ENCODE data around the gene MMAB. TPM values are rescaled to one million over a fixed set of nuclear protein-coding genes. Genes with fewer than 3 reads are reported as not detected.
"Not testable (repeated sequence)": the region's sequence is repeated elsewhere in the genome, so short reads cannot be mapped to it uniquely, and the experiment has no call there.

Gene MMAB
- total RNA-seq, 2 donors from 2014 or later, result 12.5 to 29.7 TPM

- Histone ChIP-seq H3K27ac (no peak overlapping the region), H3K4me3 (no peak overlapping the region), H3K36me3 (replicated peaks in 1 of 2; ENCODE audit: insufficient read depth in 1 of 2, low read depth in 2 of 2) (no peaks in the 10 kb centered on the region), H3K9me3 (no peaks in the 10 kb centered on the region), H3K4me1 (peaks cover 9% of the 10 kb centered on the region), H3K27me3 (no peaks in the 10 kb centered on the region)
- no peak for DNase-seq
- no peak for TF ChIP-seq POLR2A (IDR thresholded peaks at IDR 0.05)
- TF ChIP-seq, protein P1, sequence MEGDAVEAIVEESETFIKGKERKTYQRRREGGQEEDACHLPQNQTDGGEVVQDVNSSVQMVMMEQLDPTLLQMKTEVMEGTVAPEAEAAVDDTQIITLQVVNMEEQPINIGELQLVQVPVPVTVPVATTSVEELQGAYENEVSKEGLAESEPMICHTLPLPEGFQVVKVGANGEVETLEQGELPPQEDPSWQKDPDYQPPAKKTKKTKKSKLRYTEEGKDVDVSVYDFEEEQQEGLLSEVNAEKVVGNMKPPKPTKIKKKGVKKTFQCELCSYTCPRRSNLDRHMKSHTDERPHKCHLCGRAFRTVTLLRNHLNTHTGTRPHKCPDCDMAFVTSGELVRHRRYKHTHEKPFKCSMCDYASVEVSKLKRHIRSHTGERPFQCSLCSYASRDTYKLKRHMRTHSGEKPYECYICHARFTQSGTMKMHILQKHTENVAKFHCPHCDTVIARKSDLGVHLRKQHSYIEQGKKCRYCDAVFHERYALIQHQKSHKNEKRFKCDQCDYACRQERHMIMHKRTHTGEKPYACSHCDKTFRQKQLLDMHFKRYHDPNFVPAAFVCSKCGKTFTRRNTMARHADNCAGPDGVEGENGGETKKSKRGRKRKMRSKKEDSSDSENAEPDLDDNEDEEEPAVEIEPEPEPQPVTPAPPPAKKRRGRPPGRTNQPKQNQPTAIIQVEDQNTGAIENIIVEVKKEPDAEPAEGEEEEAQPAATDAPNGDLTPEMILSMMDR (IDR thresholded peaks at IDR 0.05), result no peak
- intact Hi-C loops (cut with DNase I), result no loop called here
- WGBS, 2 donors, result 63 to 74% methylated on average over 5 of the region's 5 CpGs
- no peak for ATAC-seq
Measured at GRCh38 chr12:109605016-109605415, 31.7 kb upstream of the MMAB start.

- ATAC-seq (no peak), DNase-seq (no peak)
- peaks cover 16% of the 10 kb centered on the region for H3K4me1 ChIP-seq
- 85 to 100% methylated on average over 3 of the region's 3 CpGs for WGBS, 2 donors
- no peaks in the 10 kb centered on the region for H3K9me3 ChIP-seq
- H3K4me3 ChIP-seq, result no peak overlapping the region
- intact Hi-C loops (cut with DNase I), result no loop called here
- H3K36me3 ChIP-seq (replicated peaks in 1 of 2; ENCODE audit: insufficient read depth in 1 of 2, low read depth in 2 of 2), result no peaks in the 10 kb centered on the region
- H3K27ac ChIP-seq, result no peak overlapping the region
- no peaks in the 10 kb centered on the region for H3K27me3 ChIP-seq
- TF ChIP-seq, protein P1 (IDR thresholded peaks at IDR 0.05), result no peak
- TF ChIP-seq POLR2A (IDR thresholded peaks at IDR 0.05), result no peak
Measured at GRCh38 chr12:109604132-109604585, 30.9 kb upstream of the MMAB start.

DNA sequence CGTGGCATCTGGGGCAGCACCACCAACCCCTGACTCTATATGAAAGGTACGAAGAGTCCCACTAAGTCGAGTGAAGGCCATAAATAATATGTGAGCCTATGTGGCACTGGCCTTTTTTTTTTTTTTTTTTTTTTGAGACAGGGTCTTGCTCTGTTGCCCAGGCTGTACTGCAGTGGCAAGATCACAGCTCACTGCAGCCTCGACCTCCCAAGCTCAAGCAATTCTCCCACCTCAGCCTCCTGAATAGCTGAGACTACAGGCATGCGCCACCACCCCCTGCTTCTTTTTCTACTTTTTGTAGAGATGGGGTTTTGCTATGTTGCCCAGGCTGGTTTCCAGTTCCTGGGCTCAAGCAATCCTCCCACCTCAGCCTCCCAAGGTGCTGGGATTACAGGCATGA lies 28.8 kb upstream of the MMAB start:
- H3K27ac ChIP-seq; H3K36me3 ChIP-seq (replicated peaks in 1 of 2; ENCODE audit: insufficient read depth in 1 of 2, low read depth in 2 of 2); H3K27me3 ChIP-seq; H3K4me3 ChIP-seq; ATAC-seq; intact Hi-C loops (cut with DNase I); DNase-seq; H3K9me3 ChIP-seq: not testable (repeated sequence)
- peaks cover 27% of the 10 kb centered on the region for H3K4me1 ChIP-seq
- WGBS, 2 donors, result 79 to 93% methylated on average over 5 of the region's 5 CpGs

DNA sequence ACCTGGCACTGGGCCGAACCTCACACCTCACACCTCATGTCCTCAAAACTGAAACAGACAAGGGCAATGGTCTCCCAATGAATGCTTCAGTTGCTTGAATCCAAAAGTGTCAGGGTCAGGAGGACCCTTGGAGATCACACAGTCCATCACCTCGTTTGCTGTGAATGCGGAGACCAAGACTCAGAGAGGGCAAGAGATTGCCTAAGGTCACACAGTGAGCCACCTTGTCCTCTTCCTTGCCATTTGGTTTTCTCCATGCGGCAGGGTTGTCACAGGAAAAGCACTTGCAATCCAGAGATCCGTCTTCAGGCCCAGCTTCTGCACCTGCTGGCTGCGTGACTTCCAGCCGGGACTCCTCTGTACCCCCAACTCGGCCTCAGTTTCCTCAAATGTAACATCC lies 28.3 kb upstream of the MMAB start:
- Histone ChIP-seq H3K4me1 (peaks cover 25% of the 10 kb centered on the region), H3K27ac (no peak overlapping the region), H3K4me3 (no peak overlapping the region), H3K27me3 (no peaks in the 10 kb centered on the region), H3K36me3 (replicated peaks in 1 of 2; ENCODE audit: insufficient read depth in 1 of 2, low read depth in 2 of 2) (no peaks in the 10 kb centered on the region), H3K9me3 (no peaks in the 10 kb centered on the region)
- no peak for DNase-seq
- WGBS, 2 donors, result 81 to 90% methylated on average over 8 of the region's 8 CpGs
- TF ChIP-seq, protein P1 (IDR thresholded peaks at IDR 0.05), result no peak
- no peak for TF ChIP-seq POLR2A (IDR thresholded peaks at IDR 0.05)
- ATAC-seq, result no peak
- intact Hi-C loops (cut with DNase I), result no loop called here

DNA sequence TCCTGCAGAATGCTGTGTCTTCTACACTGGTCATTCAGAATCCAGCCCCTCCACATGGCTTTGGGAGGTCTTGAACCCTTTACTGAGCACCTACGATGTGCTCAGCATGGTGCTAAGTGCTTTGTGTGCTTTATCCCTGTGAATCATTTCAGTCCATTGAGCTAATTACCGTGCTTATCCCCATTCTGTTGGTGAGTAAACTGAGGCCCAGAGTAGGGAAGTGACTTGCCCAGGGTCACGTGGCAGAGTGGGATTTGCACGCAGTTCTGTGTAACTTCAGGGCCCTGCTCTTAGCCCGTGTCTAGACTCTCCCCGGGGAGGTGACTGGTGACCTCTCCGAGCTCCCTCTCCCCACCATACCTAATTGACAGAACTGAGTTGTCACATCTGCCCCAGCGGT lies 27.7 kb upstream of the MMAB start:
- Histone ChIP-seq H3K4me3 (no peak overlapping the region), H3K9me3 (no peaks in the 10 kb centered on the region), H3K27me3 (no peaks in the 10 kb centered on the region), H3K4me1 (peaks cover 22% of the 10 kb centered on the region), H3K27ac (no peak overlapping the region), H3K36me3 (replicated peaks in 1 of 2; ENCODE audit: insufficient read depth in 1 of 2, low read depth in 2 of 2) (no peaks in the 10 kb centered on the region)
- WGBS, 2 donors, result 88 to 90% methylated on average over 8 of the region's 8 CpGs
- DNase-seq, result no peak
- TF ChIP-seq, protein P1 (IDR thresholded peaks at IDR 0.05), result no peak
- TF ChIP-seq POLR2A (IDR thresholded peaks at IDR 0.05), result no peak
- intact Hi-C loops (cut with DNase I), result no loop called here
- ATAC-seq, result no peak
